HT-29 (cell line): ENCODE data around the gene GPR4. TPM values are rescaled to one million over a fixed set of nuclear protein-coding genes. Genes with fewer than 3 reads are reported as not detected.
A peak's percentile ranks its signal among the peaks of the same experiment; 100 is the strongest.
"Not testable (repeated sequence)": the region's sequence is repeated elsewhere in the genome, so short reads cannot be mapped to it uniquely, and the experiment has no call there.

ENCODE experiments used
- DNase-seq: peaks from one replicate; pipeline ENCODE4 v3.0.0-alpha.2; 2015; ENCODE audit warnings: low spot score
- total RNA-seq: library from RNA; depleted of rRNA; stranded (reverse); fragments of >200 nt; shearing (Covaris generic); gene quantifications from 2 replicates; pipeline ENCODE4 v1.2.3, GENCODE V29; 2014; rRNA removed

GPR4 gene
- not detected in 2 replicates for total RNA-seq

DNA sequence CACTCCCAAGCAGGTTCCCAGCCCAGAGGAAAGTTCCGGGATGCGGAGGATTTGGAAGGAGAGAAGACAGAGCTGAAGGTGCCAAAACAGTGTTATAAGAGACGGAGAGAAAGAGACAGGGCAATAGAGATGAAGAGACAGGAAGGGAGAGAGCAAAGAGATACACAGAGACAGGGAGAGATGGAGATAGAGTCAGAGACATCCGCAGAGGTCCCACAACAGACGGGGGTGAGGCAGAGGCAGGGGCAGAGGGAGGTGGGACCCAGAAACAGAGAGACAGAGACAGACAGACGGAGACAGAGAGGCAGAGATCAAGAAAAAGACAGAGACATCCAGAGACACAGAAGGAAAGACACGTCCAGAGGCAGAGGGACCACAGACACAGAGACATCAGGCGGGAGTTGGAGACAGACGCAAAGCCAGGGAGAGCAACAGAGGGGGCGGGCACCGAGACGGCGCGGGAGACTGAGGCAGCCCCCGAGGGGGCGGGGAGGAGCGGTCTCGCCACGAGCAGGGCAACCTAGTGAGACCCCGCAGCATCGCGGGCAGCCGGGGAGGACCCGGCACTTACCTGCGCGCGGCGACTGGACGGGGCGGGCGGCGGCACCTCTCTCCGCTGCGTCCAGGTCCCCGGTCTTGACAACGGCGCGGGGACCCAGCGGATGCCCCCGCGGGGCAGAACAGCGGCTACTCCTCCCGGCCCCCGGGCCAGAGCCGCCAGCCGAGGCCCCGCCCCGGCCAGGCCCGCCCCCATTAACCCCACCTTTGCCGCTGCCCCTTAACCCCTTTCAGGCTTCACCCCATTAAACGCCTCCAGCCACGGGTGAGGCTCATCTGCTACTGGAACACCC, at the start of gene GPR4:
Gene GPR4, minus strand, starts transcription at position 689 of the 851 bp plus-strand sequence. CDS start 10,346 bp downstream, outside the sequence.
- DNase-seq, result no peak

DNA sequence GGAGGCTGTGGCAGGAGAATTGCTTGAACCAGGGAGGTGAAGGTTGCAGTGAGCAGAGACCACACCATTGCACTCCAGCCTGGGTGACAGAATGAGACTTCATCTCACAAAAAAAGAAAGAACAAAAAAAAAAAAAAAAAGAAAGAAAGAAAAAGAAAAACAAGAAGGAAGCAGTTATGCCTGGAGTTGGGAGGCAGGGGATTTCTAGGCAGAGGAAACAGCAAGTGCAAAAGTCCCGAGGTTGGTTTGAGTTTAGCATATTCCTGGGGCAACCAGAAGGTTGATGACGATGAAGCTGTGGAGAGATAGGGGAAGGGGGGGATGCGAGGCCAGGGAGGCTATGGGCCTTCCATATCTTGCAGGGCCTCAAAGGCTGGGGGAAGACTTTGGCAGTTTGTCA, 48.7 kb upstream of the GPR4 start:
- DNase-seq, result no peak

DNA sequence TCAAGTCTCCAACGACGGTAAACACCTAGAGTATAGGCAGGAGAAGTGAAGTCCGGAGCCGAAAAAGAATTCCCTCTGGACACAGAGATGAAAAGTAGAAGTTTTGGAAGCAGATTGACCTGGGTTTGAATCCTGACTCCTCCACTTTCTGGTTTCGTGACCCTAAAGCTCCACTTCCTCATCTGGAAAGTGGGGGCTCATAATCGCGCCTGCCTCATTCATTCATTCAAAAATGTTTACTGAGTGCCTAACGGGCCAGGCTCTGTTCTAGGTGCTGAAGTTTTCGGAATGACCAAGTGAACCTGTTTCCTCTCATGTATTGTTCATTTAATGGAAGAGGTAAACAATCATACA, 44.3 kb upstream of the GPR4 start:
- no peak for DNase-seq

DNA sequence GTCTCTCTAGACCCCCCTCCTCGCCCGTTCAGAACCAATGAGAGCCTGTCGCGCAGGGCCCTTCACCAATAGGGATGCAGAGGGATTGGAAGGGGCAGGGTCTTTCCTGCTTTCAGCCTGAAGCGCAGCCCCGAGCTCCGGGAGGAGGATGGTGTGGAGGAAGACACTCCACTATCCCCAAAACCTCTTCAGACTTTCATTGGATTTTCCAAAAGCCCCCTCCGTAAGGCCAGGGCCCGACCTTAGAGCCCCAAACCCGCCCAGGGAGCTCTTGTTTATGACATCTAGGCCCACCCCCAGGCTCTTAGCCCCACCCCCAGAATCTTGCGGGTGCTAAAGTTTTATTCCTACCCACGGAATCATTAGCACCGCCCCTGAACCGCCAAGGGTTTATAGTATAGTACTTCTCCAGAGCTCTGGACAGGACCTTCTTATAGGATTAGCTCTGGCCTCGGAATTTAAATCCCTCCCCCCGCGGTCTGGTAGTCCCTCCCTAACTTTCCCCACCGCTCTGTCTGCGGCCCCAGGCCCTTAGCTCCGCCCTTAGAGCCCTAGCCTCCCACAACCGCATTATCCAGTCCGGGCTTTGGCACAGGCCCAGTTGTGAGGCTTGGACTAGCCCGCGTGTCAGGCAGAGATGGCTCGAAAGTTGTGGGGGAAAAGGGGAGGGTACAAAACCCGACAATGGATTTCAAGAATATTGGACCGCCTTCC, 43.8 kb upstream of the GPR4 start:
- peak; percentile 98 for DNase-seq

DNA sequence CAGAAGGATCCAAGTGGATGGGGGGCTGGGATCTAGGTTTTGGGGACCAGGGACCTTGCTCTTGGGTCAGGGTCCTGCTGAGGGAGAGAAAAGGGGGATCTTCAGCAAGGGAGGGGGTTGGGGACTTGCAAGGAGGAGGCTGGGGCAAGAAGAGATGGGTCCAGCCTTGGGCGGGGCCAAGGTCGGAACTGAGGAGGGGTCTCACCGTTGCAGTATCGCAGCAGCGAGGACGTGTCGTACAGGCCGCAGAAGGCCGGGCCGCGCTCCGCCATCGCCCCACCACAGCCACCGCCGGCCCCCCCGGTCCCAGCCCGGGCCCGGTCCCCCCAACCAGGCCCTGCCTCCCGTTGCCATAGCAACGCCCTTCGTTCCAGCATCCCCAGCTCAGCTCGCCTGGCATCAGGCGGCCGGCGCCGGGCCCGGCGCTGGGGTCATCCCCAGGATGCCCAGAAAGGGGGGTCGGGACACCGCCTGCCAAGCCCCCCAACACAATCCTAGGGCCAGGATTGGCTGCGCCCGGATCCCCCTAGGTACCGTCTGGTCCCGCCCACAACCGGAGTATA, 43.1 kb upstream of the GPR4 start:
- no peak for DNase-seq

DNA sequence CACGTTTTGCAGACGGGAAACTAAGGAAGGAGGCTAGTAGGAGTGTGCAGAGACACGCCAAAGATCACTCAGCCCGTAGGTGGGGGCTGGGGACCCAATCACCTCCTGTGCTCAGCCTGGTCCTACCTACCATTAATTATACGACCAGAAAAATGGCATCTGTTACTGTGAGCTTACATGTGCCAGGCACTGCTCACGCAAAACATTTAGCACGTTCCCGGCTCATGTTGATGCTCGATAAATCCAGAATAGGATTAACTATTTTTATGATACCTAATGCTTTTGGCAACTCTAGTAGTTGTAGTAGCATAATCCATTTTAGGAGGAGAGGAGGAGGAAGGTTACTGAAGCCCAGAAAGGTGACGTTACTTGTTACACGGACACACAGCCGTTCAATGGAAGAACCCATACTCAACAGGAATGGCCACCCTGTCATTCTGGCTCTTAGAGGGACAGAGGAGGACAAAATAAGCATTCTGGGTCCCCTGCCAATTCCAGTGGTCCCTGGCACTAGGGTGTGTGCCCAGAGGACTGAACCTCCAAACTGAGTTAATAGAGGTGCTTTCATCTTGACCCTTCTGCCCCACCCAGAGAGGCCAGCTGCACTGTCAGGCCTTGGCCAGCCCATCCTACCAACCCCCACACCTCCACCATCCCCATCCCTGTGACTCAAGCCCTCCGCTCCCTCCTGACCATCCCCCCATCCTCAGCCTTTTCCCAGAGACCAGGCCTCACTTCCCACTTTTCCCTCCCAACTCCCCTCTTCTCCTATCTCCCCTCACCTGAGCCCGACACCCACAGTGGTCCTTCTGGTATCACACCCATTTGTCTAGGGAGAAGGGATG, 42.1 kb upstream of the GPR4 start:
- no peak for DNase-seq

DNA sequence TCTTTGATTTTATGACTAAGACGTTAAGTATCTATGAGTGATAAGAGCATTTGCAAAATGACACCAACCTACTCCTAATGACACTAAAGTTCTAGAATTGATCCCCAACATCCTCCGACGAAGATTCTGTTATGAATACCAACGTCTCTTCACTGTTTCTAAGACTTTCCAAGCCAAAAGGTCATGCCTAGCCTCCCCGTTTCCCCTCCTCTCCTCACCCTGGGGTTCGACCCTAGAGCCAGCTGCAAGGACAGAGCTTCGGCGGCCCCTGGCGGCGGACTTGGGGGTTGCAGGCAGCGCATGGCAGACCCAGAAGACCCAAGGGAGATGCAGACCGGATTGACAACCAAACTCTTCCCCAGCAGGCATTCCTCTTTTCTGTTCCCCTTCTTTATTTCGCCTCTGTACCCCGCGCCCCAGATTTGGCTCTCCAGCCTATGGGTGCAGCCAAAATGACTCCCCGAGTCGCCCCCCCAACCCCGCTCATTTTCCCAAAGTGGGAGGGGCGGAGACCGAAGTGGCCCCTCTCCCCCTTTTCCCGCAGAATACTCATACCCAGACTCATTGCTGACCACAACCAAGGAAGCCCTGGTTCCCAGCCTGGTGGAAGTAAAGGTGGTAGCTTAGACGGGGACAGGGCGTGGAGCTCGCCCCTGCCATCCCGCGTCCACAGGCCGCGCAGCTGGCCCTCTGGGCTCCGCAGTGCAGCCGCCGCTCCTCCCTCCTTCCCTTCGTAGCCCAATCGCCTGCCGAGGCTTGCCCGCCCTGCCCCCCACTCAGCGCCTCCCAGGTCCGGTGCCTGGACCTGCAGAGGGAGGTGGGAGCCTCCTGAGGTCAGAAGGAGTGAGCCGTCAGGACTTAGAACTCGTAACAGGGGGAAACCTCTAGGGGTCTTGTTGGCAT, 41.3 kb upstream of the GPR4 start:
- DNase-seq, result peak; percentile 98

DNA sequence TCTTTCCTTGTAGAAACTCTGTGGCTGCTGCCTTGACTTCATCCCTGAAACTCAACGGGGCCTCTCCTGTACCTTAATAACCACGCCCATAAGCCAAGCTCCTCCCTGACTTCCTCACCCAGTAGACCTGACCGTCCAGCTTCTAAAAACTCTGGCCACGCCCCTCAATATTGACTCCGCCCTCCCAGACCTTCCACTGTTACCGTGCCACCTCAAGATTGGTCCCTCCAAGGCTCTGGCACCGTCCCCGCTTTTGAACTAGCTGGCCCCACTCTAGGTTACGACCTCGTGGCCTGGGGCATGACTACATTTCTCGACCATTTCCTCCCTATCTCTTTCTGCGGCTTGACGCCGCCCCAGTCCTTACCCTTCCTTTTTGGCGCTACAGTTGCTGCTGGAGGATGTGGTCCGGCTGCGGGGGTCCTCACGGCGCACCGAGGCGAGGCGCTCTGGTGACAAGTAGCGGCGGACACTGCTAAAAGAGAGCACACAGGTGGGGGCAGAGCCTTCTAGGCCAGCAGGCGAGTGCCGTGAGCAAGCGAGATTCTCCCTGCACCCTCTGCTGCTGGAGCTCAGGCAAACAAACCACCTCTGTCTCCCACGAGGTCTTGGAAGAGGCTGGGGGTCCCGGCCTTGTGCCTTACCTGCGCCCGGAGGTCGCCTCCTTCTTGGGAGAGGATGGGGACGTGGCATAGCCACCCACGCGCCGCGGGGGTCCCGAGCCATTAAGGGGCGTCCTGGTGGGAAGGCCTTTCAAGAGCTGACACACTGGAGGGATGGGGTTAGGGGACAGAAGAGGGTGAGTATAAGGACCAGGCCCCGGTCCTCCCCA, 39.5 kb upstream of the GPR4 start:
- peak; percentile 100 for DNase-seq

DNA sequence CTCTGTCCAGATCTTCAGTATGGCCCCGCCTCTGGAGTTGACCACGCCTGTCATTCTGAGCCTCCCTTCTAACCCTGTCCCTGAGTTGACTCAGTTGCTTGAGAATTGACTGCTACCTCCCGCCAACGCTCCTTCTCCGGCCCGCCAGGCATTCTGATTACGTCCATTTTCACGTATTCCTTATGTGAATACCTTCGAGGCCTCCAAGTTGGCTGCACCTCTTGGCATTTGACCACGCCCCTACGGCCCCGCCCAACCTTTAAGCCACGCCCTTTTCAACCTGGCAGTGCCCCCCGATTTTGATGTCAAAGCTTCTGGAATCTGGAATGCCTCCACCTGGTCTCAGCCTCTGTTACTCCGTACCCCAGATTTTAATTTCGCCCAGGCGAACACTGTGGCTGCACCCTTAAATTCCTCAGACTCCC, 38.8 kb upstream of the GPR4 start:
- no peak for DNase-seq

DNA sequence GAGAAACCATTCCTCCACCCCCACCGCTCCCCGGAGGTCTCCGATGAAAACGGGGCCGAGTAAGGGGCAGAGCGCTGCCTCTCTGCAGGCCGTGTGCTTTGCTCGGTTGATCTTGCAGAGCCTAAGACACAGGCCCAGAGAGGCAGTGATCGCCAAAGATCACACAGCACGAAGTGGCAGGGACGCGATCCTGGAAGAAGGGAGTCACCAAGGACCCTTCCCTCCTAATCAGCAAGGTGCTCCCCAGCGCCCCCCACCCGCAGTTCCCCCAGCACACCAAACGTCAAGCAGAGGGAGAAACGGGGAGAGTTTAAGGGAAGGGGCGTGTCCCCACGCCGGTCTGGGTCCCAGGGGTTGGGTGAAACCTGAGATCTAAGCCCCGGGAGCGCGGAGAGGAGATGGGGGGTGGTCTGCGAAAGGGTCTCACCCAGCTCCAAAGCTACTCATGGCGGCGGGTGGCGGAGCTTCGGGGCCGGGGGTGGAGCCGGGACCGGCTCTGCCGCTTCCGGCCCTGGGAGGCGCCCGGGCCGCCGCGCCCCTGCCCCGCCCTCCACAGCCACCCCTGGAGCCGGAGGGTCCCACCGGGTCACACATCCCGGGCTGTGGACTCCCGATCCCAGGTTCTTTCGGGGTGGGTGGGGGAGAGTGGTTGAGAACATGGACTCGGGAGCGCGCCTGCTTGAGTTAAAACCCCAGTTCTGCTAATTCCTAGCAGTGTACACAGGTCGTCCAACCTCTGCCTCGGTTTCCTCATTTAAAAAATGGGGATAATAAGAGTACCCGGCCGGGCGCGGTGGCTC, 37.1 kb upstream of the GPR4 start, which contains the start of gene EML2:
Gene EML2, minus strand, starts transcription at position 468 of the 800 bp plus-strand sequence. Its CDS starts 21 bp downstream, at position 447.
- DNase-seq, result peak; percentile 57

DNA sequence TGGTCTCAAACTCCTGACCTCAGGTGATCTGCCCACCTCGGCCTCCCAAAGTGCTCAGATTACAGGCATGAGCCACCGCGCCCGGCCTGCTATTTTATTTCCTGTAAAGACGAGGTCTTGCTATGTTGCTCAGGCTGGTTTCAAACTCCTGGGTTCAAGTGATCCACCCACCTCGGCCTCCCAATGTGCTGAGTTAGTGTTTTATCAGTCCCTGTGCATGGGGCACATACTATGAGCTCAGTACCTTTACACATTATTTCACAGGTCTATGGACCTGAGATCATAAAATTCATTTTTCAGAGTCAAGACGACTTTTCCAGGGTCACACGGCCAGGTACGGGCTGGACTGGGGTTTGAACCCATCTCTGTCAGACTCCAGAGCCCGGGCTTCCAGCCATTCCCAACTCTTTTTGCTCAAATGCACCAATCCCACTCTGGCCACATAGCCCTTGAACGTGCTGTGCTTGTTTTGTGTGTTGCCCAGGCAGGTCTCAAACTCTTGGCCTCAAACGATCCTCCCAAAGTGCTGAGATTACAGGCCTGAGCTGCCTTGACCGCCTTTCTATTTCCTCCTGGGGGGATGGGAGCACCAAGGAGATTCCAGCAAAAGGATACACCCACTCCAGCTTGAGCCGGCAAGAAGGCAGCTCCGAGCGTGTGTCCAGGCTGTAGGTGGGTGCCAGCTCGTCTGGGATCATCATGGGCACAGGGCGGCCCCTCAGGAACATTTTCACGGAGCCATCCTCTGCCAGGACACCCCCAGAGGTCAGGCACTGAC, 36.1 kb upstream of the GPR4 start:
- peak; percentile 65 for DNase-seq

DNA sequence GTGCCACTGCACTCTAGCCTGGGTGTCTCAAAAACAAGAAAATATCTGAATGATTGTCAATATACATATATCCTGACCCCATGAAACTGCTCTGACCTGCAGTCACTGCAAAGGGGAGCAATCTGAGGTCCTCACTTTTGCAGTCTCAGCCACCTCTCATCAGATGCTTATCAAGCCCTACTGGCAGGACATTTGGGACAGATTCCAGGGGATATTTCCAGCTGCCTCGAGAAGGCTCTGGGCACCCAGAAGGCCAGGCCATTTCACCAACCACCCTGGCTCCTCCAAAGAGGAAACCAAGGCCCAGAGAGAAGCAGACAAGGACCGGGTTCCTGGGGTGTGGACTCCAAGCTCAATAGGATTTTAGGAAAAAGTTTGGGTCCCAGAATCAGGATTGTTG, 34.9 kb upstream of the GPR4 start:
- DNase-seq, result no peak

DNA sequence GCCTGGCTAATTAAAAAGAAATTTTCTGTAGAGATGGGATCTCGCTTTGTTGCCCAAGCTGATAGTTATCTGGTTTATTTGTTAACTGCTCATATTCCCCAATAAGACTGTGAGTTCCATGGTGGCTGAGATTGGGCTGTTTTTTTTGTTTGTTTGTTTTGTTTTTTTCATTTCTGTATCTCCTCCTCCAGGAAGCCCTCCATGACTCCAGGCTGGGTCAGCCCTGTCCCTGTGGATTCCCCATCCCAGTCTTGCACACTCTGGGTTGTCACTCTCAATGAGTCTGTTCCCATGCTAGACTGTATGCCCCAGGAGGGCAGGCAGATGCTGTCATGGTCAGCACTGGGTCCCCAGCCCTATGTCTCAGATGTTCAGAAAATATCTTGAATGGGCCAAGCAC, 34.3 kb upstream of the GPR4 start:
- no peak for DNase-seq

DNA sequence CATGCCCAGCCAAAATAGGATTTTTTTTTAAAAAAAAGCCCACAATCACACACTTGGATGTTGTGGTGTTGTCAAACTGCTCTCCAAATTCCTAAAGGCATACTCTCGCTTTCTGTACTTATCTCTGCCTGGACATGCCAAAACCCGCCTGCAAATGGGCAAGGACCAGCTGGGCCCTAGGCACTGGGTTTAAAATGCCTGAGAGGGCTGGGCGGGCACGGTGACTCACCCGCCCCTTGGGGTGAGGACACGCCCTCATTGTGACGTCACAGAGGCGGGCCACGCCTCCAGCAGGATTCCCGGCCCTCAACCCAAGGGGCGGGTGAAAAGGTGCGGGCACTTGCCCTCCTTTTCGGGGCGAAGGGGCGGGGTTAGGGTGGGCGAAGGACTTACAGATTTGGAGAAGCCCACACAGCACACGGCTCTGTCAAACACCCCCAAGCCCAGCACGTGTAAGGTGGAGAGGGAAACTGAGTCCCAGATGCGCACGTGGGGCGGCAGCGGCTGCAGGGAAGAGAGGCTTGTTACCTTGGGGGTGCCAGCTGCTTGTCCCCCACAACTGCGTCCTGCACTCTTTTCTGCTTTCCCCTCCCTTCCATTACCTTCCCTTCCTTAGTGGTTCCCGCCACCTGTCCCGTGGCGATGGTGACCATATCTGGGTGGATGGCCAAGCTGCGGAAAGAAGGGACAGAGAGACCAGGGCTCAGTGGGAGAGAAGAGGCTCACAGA, 30.6 kb upstream of the GPR4 start:
- DNase-seq, result peak; percentile 93

DNA sequence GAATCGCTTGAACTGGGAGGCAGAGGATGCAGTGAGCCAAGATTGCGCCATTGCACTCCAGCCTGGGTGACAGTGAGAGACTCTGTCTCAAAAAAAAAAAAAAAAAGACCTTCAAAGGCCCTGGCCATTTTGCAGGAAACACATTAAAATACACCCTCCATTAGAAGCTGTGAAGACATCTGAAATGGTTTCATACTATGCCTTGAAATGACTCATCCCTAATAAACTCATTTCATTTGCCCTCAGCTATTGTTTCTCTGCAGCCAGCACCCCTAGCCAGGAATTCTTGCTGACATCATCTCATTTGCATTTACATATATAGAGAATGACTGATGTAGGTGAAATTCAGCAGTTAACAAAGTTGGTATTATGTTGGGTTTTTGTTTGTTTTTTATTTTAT, 28.5 kb upstream of the GPR4 start:
- peak; percentile 67 for DNase-seq

DNA sequence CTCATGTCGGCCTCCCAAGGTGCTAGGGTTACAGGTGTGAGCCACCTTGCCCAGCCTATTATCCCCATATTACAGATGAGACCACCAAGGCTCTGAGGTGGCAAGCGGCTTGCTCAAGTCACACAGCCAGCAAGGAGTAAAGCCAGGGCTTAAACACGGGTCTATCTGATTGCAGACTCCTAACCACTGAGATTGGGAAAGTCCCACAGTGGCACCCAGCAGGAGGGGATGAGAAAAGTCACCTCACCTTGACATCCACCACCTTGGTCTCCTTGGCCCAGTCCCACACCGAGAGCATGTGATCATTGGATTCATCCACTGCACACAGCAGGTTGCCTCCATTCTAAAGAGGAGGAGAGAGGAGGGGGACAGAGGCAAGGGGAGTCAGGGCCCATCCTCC, 27.7 kb upstream of the GPR4 start:
- DNase-seq, result no peak

DNA sequence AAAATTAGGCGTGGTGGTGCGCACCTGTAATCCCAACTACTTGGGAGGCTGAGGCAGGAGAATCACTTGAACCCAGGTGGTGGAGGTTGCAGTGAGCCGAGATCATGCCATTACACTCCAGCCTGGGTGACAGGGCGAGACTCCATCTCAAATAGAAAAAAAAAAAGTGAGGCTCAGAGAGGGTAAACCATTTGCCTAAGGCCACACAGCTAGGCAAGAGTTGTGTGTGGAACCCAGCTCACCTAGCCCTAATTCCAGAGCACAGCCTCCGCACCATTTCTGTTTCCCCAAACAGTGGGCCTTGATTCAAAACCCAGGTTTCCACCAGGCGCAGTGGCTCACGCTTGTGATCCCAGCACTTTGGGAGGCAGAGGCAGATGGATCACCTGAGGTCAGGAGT, 26.2 kb upstream of the GPR4 start:
- not testable (repeated sequence) for DNase-seq
